Medulla oblongata (tissue), 1 donor: ENCODE measurements around the gene EBPL.
"Not testable (repeated sequence)": the region's sequence is repeated elsewhere in the genome, so short reads cannot be mapped to it uniquely, and the experiment has no call there.

Experiments used
- DNase-seq: peaks from one replicate; pipeline ENCODE4 v3.0.0-alpha.2; 2015; ENCODE audit errors: extremely low spot score

Gene EBPL

DNA sequence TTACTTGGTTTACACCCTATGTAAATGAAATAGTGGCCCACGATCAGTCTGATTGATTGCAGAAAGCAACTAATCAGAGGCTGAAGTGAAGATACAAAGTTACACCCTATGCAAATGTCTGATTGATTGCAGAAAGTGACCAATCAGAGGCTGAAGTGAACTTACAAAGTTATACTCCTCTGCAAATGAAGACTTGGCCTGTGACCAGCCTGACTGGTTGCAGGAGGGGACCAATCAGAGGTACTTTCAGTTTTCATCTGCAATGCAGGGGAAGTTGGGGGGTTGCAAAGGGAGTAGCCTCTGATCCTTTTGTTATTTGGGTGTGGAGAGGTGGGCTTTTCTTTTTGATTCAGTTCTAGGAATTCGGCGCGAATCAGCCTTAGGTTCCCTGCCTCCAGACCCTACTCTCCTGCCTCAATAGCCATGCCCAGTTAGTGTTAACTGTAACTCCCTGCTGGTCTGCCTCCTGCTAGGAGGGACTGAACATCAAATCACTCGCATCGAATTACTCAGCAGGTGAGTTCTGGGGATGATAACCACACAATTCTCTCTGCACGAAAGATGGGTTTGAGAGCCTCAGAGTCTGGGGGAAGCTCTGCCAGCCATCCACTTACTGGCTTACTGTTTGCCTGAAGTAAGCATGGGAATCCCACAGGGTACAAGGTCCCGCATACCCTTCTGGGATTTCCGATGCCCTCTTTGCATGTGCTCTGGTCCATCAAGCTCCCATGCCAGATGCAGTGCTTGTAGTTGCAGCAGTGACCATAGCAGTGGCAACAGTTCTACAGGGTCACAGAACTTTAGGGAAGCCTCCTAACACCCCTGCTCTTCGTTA lies 55.5 kb downstream of the EBPL start:
- DNase-seq = peak; percentile 69

DNA sequence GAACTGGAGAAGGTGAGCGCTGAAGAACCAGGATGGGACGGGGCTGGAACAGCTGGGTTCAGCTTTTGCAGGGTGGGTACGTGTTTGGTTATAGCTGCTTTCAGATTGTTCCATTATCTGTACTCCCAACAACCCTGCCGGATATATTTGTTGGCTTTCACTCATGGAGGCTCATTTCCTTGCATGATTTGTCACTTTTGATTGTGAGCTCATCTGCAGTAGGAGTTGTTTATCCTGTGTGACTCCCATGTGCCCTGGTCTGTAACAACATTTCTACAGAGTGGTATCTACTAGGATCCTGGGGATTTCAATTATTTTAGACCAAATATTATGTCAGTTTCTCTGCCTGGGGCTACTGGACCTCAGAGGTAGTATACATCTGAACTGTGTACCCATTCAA lies 57.6 kb downstream of the EBPL start:
- no peak for DNase-seq

DNA sequence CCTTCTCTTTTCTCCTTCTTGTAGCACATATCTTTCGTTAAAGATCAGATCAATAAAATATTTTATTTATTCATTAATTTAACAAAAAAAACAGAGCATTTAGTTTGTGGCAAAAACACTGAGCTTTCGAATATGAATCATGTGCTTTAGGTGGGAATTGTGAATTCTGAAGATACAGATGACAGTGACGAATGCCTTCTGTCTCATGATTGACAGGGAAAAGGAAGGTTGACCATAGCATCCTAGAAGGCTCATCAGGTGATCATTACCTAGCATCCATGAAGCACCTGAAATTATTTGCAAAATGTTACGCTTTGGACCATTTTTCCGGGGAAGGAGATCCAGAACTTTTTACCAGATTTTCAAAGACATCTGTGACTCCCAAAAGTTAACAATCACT lies 59.1 kb downstream of the EBPL start:
- no peak for DNase-seq

DNA sequence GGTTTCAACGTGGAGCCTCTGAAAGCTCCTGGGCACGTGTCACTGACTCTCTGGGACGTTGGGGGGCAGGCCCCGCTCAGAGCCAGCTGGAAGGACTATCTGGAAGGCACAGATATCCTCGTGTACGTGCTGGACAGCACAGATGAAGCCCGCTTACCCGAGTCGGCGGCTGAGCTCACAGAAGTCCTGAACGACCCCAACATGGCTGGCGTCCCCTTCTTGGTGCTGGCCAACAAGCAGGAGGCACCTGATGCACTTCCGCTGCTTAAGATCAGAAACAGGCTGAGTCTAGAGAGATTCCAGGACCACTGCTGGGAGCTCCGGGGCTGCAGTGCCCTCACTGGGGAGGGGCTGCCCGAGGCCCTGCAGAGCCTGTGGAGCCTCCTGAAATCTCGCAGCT lies 60.7 kb downstream of the EBPL start:
- no peak for DNase-seq

DNA sequence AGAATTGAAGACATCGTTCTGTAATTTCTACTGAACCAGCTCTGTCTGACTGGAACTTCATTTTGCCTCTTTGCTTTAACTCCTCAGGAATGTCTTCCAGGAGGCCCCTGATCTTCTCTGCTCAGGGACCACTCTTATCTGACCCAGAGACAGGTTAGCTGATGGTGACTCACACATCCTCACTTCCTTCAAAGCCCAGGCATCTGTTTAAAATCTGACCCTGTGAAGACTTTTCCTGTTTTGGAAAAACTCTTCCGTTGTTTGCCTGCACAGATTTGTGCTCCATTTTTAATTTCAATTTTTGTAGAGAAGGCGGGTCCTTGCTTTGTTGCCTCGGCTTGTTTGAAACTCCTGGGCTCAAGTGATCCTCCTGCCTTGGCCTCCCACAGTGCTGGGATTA lies 61.3 kb downstream of the EBPL start:
- no peak for DNase-seq

DNA sequence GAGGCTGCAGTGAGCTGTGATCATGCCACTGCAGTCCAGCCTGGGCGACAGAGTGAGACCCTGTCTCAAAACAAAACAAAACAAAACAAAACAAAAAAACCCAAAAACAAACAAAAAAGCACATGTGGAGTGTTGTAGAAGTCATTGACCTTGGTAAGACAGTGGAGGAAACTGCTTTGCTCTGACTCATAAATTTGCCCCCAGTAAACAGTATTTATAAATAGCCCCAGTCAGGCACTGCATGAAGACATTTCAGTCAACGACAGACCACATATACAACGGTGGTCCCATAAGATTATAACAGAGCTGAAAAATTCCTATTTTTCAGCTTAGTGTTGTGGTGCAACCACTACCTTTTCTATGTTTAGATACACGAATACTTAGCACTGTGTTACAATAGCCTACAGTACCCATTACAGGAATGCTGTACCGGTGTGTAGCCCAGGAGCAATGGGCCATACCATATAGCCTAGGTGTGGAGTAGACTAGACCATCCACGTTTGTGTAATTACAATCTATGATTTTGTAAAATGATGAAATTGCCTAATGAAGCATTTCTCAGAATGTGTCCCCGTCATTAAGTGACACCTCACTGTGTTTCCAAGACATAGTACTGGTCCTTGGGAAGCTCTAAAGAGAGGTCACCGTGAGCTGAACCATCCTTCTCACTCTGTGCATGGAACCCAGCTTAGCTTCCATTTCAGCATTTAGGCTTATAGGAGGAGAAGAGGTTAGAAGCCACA lies 61.9 kb downstream of the EBPL start:
- no peak for DNase-seq

DNA sequence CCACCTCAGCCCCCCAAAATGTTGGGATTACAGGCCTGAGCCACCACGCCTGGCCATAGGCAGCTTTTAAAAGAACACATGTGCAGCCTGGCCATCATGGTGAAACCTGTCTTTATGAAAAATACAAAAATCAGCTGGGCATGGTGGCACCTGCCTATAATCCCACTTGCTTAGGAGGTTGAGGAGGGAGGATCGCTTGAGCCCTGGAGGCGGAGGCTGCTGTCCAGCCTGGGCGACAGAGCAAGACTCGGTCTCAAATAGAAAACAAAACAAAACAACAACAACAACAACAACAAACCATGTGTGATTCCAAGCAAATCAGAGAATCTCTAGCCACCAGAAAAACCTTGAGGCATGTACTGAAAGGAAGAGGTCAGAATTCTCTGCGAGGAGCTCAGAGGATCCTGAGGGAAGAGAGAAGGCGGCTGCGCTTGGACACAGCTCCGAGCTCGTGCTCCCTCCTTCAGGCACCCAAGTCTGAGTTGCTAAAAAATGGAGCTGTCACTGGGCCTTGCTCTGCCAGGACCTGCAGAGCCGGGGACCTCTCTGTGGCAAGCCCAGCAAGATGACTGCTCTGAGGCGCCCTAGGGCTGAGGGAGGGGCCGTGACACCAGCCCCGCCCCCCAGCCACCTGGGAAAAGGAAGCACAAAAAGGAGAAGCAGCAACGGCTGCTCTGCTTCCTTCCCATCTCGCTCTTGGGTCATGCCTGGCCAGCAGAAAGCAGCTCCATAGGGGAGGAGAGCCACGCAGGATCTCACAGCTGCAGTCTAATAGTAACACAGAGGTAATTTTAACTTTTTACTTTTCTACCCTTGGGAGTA lies 63.2 kb downstream of the EBPL start, which contains the start of gene ARL11:
ARL11 (plus strand) TSS at position 677 of the 822 bp plus-strand sequence. CDS start 1,941 bp downstream, outside the sequence.
- peak; percentile 62 for DNase-seq

DNA sequence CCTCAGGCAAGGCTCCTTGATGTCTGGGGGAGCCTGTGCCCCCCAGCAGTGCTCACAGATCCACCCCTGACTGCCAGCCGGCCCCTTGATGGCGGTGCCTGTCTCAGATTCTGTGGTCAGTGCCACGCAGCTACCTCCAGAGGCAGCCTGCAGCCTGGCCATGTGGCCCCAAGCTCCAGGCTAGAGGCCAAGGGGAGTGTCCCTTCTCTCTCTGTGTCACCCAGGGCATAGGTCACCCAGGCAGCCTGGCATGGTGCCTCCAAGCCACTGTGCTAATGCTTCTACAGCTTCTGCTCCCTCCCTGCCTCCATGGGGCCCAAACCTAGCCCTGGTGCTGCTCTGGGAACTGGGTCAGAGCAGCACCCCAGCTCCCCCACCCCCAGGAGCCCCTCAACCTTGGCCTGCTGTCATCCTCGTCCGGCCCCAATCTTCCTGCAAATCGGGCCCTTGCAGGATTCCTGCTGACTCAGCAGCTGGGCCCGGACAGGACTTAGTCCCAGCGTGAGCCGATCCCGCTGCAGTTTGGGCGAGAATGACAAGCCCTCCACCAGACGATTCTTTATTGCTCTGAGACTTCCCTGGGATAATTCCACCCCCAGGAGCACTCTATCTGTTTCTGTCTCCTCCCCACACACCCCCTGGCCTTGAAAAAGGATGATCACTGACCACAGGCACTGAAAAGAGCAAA lies 65.8 kb downstream of the EBPL start:
- DNase-seq = no peak

DNA sequence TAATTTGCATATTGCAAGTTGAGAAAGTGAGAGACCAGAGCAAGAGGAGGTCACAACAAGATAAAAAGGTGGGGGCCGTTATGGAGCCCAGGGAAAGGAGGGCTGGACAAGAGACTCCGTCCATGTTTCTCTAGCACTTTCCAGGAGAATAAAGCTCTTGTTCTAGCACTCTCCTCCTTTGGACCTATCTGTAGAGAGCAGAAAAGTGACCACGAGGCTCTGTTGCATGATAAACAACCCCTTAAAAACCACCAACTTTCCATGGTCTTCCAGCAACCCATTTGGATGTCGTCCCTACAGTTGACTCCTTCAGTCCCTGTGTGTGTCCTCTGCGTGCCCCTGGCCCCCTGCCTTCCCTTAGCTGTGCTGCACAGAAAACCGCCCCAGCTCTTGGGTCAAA lies 67.1 kb downstream of the EBPL start:
- no peak for DNase-seq

DNA sequence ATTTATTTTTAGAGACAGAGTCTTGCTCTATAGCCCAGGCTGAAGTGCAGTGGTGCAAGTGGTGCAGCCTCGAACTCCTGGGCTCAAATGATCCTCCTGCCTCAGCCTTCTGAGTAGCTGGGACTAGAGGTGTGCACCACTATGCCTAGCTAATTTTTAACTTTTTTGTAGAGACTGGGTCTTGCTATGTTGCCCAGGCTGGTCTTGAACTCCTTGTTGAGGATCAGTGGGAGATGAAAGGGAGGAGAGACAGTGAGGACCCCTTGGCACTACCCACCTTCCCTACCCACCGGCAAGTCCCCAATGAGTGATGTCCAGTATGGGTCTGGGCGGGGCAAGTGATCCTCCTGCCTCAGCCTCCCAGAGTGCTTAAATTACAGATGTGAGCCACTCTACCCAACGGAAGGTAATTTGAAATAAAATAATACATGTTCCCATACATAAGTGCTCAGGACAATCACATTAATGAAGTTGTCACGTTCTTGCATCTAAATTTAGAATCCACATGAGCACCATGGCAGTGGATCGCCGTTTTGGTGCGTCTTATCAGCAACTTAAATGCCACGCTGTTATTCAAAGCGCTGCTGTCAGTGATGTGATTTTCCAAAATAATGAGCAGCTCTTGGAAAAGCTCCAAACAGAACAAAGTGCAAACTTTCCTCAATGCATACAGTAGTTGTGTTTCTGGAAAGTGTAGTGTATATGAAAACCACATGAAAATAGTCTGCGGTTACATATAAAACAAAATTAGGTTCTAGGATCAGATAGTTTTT lies 68.9 kb downstream of the EBPL start:
- DNase-seq = no peak

DNA sequence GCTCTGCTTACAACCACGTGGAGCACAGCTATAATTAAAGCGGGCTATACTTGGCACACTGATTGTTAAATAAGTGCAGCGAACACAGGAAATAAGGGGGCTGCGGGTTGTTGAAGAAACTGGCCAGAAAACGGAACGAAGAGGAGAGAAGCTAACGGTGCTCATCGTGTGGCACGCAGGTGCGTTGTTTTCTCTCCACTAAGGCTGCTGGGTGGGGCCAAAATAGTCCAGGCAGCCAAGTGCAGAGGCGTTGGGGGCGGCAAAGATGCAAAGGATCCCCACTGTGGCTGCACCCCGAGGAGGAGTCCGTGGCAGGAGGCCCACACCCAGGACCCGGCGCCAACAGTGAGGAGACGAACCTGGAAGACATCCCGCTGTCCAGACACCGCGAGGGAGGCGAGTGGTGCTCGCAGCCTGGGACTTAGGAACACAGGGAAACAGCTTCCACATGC lies 71.1 kb downstream of the EBPL start:
- no peak for DNase-seq

DNA sequence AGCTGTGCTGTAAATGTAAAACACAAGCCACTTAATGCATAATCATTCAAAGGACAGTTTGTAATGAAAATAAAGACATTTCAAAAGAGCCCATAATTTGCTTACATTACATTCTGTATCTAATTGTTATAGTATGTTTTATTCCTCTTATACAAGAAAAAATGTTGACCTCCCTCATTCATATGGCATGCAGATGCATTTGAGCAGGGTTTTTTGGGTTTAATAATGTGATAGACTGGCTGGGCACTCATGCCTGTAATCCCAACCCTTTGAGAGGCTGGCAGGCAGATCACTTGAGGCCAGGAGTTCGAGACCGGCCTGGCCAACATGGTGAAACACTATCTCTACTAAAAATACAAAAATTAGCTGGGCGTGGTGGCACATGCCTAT lies 74.6 kb downstream of the EBPL start:
- no peak for DNase-seq

DNA sequence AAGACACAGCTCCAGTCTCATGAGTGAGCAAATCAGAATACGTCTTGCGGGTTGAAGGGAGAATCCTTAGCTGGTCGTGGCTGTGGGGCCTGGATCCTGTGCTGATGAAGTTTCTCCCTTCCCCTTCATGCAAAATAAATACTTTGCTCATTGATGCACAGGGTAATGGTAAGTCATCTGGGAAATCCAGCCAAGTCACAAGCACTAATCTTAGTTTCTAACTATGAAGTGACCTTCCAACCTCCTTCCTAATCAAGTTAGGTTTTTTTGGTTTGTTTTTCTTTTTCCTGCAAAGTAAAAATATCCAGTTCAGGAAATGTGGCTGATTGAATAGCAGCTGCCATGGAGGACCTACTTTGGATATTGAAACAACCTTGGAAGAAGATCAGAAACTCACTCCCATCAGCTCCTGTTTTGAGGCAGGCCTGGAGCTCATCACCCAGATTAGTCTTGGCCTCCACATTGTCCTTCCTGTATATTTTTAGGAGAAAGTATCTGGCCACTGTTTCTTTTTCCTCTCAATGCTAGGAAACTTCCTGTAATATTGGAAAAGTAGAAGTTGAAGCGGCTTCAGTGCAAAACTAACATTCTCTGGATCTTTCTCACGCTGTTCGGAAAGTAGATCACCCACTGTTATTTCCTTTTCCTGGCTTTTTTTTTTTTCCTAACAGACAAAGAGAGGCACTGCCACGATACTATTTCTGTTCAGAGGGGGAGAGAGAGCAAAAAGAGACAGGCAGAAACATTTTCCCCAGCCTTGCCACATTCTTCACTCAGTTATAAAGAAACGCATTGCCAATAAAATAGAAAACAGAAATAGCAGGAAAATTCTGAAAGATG lies 75.2 kb downstream of the EBPL start:
- DNase-seq = no peak

DNA sequence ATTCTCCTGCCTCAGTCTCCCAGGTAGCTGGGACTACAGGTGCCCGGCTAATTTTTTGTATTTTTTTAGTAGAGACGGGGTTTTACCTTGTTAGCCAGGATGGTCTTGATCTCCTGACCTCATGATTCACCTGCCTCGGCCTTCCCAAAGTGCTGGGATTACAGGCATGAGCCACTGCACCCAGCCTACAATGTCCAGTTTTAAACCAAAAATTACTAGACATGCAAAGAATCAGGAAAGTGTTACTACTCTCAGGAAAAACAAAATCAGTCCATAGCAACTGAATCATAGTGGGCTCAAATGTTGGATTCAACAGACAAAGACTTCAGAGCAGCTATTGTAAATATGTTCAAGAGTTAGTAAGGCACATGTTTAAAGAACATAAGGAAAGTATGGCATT lies 79.2 kb downstream of the EBPL start:
- not testable (repeated sequence) for DNase-seq
